H1 (cell line): Measurements from ENCODE around the gene TAF10.

ENCODE experiments used
- ASH2L ChIP-seq: fragments of 200-600, 300-600 bp; sonication (generic); IDR thresholded peaks from one replicate; pipeline ENCODE4 v1.7.1; 2017; ENCODE audit warnings: low read length
- ATF3 ChIP-seq: IDR thresholded peaks from 2 replicates; pipeline ENCODE4 v1.6.1; 2011; ENCODE audit warnings: low read depth, mild to moderate bottlenecking, low read length; ENCODE audit not compliant: insufficient read depth
- BCL11A ChIP-seq, 2 experiments: IDR thresholded peaks; one replicate each; pipeline ENCODE4 v1.6.1; 2011; ENCODE audit warnings: low read depth in 2 of 2, low read length in 2 of 2, mild to moderate bottlenecking in 2 of 2
- CEBPB ChIP-seq: IDR thresholded peaks from 2 replicates; pipeline ENCODE4 v1.6.1; 2012; ENCODE audit warnings: low read depth, low read length
- CHD1 ChIP-seq: IDR thresholded peaks from 2 replicates; pipeline ENCODE4 v1.6.1; 2012; ENCODE audit warnings: low read depth, low read length, improper control_type of control experiment
- CTCF ChIP-seq, 3 experiments: IDR thresholded peaks; 1 replicate in 2 of 3; 2 replicates in 1 of 3; pipeline versions ENCODE4 v1.5.1 to v1.6.1; 2011; ENCODE audit warnings: low read length in 3 of 3, mild to moderate bottlenecking in 3 of 3, inconsistent platforms in 2 of 3, low read depth in 1 of 3, moderate library complexity in 1 of 3; ENCODE audit not compliant: insufficient read depth in 1 of 3; ENCODE audit errors: control extremely low read depth in 1 of 3
- EP300 ChIP-seq, 2 experiments: IDR thresholded peaks; 1 replicate in 1 of 2; 2 replicates in 1 of 2; pipeline ENCODE4 v1.6.1; 2011 to 2012; ENCODE audit warnings: low read depth in 2 of 2, low read length in 2 of 2, mild to moderate bottlenecking in 2 of 2, borderline replicate concordance in 1 of 2, inconsistent platforms in 1 of 2, moderate library complexity in 1 of 2
- EZH2 ChIP-seq: fragments of 200-600 bp; sonication (generic); IDR thresholded peaks from 2 replicates; pipeline ENCODE4 v1.7.1; 2012; ENCODE audit warnings: low read depth, mild to moderate bottlenecking, moderate library complexity, low read length, inconsistent platforms; ENCODE audit not compliant: severe bottlenecking
- MAX ChIP-seq: IDR thresholded peaks from 2 replicates; pipeline ENCODE4 v1.6.1; 2012; ENCODE audit warnings: inconsistent platforms
- POLR2A ChIP-seq, 2 experiments: IDR thresholded peaks; 1 replicate in 1 of 2; 2 replicates in 1 of 2; pipeline ENCODE4 v1.6.1; 2011; ENCODE audit warnings: low read depth in 2 of 2, low read length in 2 of 2, mild to moderate bottlenecking in 2 of 2; ENCODE audit errors: control extremely low read depth in 1 of 2
- POLR2AphosphoS5 ChIP-seq: IDR thresholded peaks from 2 replicates; pipeline ENCODE4 v1.6.1; 2011; ENCODE audit warnings: low read depth, low read length
- RBBP5 ChIP-seq: IDR thresholded peaks from 2 replicates; pipeline ENCODE4 v1.7.1; 2012; ENCODE audit warnings: low read depth, mild to moderate bottlenecking, inconsistent platforms, low read length, moderate library complexity, borderline replicate concordance
- SP1 ChIP-seq: IDR thresholded peaks from 2 replicates; pipeline ENCODE4 v1.6.1; 2011; ENCODE audit warnings: low read depth, low read length
- TF ChIP-seq, protein P1 (sequence below): IDR thresholded peaks from 2 replicates; pipeline ENCODE4 v1.6.1; 2012; ENCODE audit warnings: inconsistent platforms

- no peak for TF ChIP-seq MAX
- no peak for TF ChIP-seq POLR2A (IDR thresholded peaks at IDR 0.05; ENCODE audit: control extremely low read depth in 1 of 2, low read depth in 2 of 2, low read length in 2 of 2)
- no peak for TF ChIP-seq CHD1
- TF ChIP-seq EP300 (IDR thresholded peaks at IDR 0.05; ENCODE audit: borderline replicate concordance in 1 of 2, low read depth in 2 of 2, low read length in 2 of 2): no peak
- TF ChIP-seq ASH2L: no peak
- no peak for TF ChIP-seq CTCF (IDR thresholded peaks at IDR 0.05; ENCODE audit: control extremely low read depth in 1 of 3, insufficient read depth in 1 of 3, low read depth in 1 of 3, low read length in 3 of 3)
- TF ChIP-seq POLR2AphosphoS5: no peak
- no peak for TF ChIP-seq RBBP5
- TF ChIP-seq BCL11A (IDR thresholded peaks at IDR 0.05; ENCODE audit: low read depth in 2 of 2, low read length in 2 of 2): no peak
- no peak for TF ChIP-seq ATF3
- TF ChIP-seq CEBPB: no peak
- TF ChIP-seq EZH2: no peak
- TF ChIP-seq, protein P1, sequence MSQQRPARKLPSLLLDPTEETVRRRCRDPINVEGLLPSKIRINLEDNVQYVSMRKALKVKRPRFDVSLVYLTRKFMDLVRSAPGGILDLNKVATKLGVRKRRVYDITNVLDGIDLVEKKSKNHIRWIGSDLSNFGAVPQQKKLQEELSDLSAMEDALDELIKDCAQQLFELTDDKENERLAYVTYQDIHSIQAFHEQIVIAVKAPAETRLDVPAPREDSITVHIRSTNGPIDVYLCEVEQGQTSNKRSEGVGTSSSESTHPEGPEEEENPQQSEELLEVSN: no peak
- TF ChIP-seq SP1: no peak
Observed at GRCh38 chr11:6614446-6614845, 2.4 kb upstream of the TAF10 start.
